ENCODE results near the gene RAB31.
A peak's percentile ranks its signal among the peaks of the same experiment; 100 is the strongest.

The RAB31 gene

GRCh38 chr18:9694174-9694573 is 13.9 kb upstream of the RAB31 start:
- no peak for DNase-seq

GRCh38 chr18:9694952-9695495 is 13.1 kb upstream of the RAB31 start:
- peak; percentile 3 to 64 for DNase-seq

- no peak for DNase-seq
These were observed 12.5 kb upstream of the RAB31 start for GRCh38 chr18:9695605-9696004.

- no peak for DNase-seq
These were observed 12.0 kb upstream of the RAB31 start for GRCh38 chr18:9696112-9696511.

- no peak for DNase-seq
These were observed 11.4 kb upstream of the RAB31 start for GRCh38 chr18:9696701-9697100.

- DNase-seq, result no peak
These were observed 11.0 kb upstream of the RAB31 start for GRCh38 chr18:9697121-9697520.

GRCh38 chr18:9698497-9698896 is 9.6 kb upstream of the RAB31 start:
- DNase-seq, result no peak

- peak in 1 of 2 experiments; percentile 50 for DNase-seq
These were observed 7.8 kb upstream of the RAB31 start for GRCh38 chr18:9700261-9700796.

- DNase-seq, result no peak
These were observed 6.3 kb upstream of the RAB31 start for GRCh38 chr18:9701609-9702349.

- no peak for DNase-seq
These were observed 3.6 kb upstream of the RAB31 start for GRCh38 chr18:9704233-9705118.

- no peak for DNase-seq
These were observed 2.8 kb upstream of the RAB31 start for GRCh38 chr18:9705183-9705829.

GRCh38 chr18:9706081-9706935 is 1.8 kb upstream of the RAB31 start:
- DNase-seq, result no peak

- DNase-seq, result no peak
These were observed 582 bp upstream of the RAB31 start for GRCh38 chr18:9707381-9708056.

GRCh38 chr18:9708434-9709303 is 568 bp downstream of the RAB31 start:
- DNase-seq, result no peak

- no peak for DNase-seq
These were observed 1.3 kb downstream of the RAB31 start for GRCh38 chr18:9709304-9709877.

GRCh38 chr18:9710037-9710436 is 1.9 kb downstream of the RAB31 start:
- DNase-seq, result no peak

- DNase-seq, result no peak
These were observed 3.4 kb downstream of the RAB31 start for GRCh38 chr18:9711361-9712129.

- no peak for DNase-seq
These were observed 4.1 kb downstream of the RAB31 start for GRCh38 chr18:9712130-9712577.

- DNase-seq, result no peak
These were observed 4.5 kb downstream of the RAB31 start for GRCh38 chr18:9712611-9713010.

Measured in NCI-H524 (cell line).